GM12874 (cell line): ENCODE data around the gene ZNF330.

Source experiments
- CTCF ChIP-seq: IDR thresholded peaks from 2 replicates; pipeline ENCODE4 v1.5.1; 2011; ENCODE audit warnings: low read depth, mild to moderate bottlenecking, control low read depth, low read length, moderate library complexity; ENCODE audit not compliant: insufficient read depth

The ZNF330 gene

DNA sequence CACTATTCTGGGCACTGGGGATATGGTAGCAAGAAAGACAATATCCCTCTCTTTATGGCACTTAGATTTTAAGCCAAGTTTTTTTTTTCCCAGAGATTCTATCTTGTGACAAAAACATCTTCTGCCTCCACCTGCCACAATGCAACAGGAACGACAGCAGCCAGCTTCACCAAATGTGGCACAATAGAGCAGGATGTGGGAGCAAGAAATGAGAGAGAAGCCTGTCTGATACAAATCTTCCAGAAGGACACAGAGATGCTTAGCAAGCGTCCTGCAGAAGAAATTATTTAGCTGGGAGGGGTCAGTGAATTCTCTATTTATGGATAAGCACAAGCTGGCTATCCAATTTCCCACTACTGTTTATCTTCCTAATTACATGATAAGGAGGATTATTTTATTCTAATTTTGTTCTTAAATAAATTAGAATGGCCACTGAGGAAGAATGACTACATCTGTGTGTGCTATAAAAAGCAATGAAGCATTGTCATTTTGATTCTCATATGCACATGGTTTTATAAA lies 27.1 kb upstream of the ZNF330 start:
- TF ChIP-seq CTCF, result no peak

DNA sequence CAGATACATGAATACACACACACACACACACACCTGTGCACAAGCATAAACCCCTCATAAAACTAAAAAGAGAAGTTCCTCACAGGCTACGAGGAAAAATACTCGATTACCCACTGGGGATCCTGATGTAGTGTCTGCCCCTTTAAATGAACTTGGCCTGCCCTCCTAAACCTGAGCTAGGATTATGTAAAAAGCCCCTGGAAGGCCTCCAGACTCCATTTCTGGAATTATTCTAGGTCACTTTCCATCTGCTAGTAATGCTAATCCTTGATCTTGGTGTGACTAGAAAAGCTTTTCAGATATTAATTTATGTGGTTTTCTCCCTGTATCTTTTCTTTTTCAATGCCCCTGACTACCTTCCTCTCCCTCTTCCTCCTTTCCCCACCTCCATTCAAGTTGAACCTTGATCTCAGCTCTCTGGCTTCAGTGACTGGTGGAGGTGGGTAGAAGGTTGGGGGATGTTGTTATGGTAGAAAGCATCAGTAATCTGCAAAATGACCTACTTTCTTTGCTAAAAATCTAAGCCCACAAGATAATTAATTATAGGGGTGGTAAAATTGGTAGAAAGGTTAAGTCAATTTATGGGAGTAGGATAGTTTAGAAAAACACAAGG lies 25.5 kb upstream of the ZNF330 start:
- no peak for TF ChIP-seq CTCF

- TF ChIP-seq CTCF, result no peak
Measured at GRCh38 chr4:141196227-141196933, 24.3 kb upstream of the ZNF330 start.

- no peak for TF ChIP-seq CTCF
Measured at GRCh38 chr4:141207961-141208360, 12.7 kb upstream of the ZNF330 start.

DNA sequence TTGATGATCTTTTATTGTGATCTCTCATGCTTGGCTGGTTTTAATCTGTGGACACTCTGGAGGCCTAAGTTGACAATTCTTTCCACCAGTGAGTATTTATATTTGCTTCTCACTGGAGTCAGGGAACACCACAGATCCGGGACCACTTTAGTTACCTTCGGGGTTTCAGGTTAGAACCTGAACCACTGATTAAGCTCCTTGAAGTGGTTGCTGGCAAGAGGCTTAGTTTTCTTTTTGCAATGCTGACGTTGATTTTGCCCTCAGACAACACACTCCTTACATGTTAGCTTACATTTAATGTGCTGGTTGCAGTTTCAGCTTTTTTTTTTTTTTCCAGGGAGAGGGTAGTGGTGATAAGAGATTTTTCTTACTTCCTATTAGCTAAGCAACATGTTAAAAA lies 10.5 kb upstream of the ZNF330 start:
- TF ChIP-seq CTCF, result no peak

DNA sequence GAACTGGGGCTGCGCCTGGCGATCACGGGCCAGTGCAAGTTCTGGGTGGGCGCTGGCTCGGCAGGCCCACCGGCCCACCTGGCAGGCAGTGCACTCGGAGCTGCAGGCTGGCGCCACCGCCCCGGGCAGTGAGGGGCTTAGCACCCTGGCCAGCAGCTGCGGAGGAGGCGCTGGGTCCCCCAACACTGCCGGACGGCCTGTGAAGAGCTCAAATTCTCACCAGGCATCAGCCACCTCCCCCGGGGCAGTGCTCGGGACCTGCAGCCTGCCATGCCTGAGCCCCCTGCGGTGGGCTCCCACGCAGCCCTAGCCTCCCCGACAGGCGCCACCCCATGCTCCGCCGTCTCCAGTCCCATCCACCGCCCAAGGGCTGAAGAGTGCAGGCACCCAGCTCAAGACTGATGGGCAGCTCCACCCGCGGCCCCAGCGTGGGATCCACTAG lies 7.1 kb upstream of the ZNF330 start:
- no peak for TF ChIP-seq CTCF

GRCh38 chr4:141215030-141215429 lies 5.7 kb upstream of the ZNF330 start:
- TF ChIP-seq CTCF, result no peak
